ENCODE measurements around the gene INAFM2. TPM values are rescaled to one million over a fixed set of nuclear protein-coding genes. Genes with fewer than 3 reads are reported as not detected.

Gene INAFM2
- total RNA-seq, 1 experiment from 2014 or later, result 8.8 TPM

- Histone ChIP-seq H3K9me3 (ENCODE audit: control insufficient read depth in 1 of 2, insufficient read depth in 1 of 2, low read depth in 1 of 2, low read length in 2 of 2) (no peaks in the 10 kb centered on the region), H3K9me2 (ENCODE audit: insufficient read depth) (no peaks in the 10 kb centered on the region), H3K27ac (ENCODE audit: low read depth, low read length) (no peak overlapping the region), H3K4me1 (ENCODE audit: control insufficient read depth in 1 of 2, insufficient read depth in 2 of 2, low read length in 2 of 2) (peaks cover 2 to 11% of the 10 kb centered on the region in 2 experiments; a peak in 1 of 4 replicates), H2AFZ (ENCODE audit: low read depth, low read length, poor library complexity, severe bottlenecking) (no peak overlapping the region), H3K9ac (ENCODE audit: low read length) (no peak overlapping the region), H4K20me1 (ENCODE audit: insufficient read depth) (no peaks in the 10 kb centered on the region), H3K36me3 (ENCODE audit: control insufficient read depth in 1 of 2, insufficient read depth in 2 of 2, low read length in 2 of 2) (no peaks in the 10 kb centered on the region), H3K27me3 (ENCODE audit: insufficient read depth, low read length) (no peaks in the 10 kb centered on the region), H3K4me2 (ENCODE audit: low read length) (no peak overlapping the region), H3K4me3 (replicated peaks in 1 of 2; ENCODE audit: low read depth in 1 of 2, low read length in 2 of 2) (no peak overlapping the region), H3K79me2 (ENCODE audit: insufficient read depth, low read length) (no peaks in the 10 kb centered on the region)
- intact Hi-C loops (cut with micrococcal nuclease), result no loop called here
- CTCF ChIA-PET, result interaction anchor here (1.5 kb wide), 1 partner anchor 14 kb away, joined by 3 read pairs; no protein-coding TSS in a partner anchor
- BruUV-seq (replicated peaks), result no TSS peak
- no peak for TF ChIP-seq MAX (IDR thresholded peaks at IDR 0.05)
- no peak for TF ChIP-seq JUND (IDR thresholded peaks at IDR 0.05)
- POLR2A ChIA-PET, result no interaction called here
- DNase-seq (ENCODE audit: low read depth, low spot score) (no peak), ATAC-seq (no peak)
- RAD21 ChIA-PET (ENCODE audit: low non-redundant PET in 1 of 2, low total read pairs in 2 of 2, uncharacterized antibody in 2 of 2, unreplicated experiment in 2 of 2), result no interaction called here
These were observed 19.9 kb upstream of the INAFM2 start for GRCh38 chr15:40303576-40303975.

- Histone ChIP-seq H3K4me1 (ENCODE audit: control insufficient read depth in 1 of 2, insufficient read depth in 2 of 2, low read length in 2 of 2) (peaks cover 2 to 14% of the 10 kb centered on the region in 2 experiments; a peak in 1 of 4 replicates), H3K27ac (ENCODE audit: low read depth, low read length) (no peak overlapping the region), H3K9ac (ENCODE audit: low read length) (no peak overlapping the region), H3K9me2 (ENCODE audit: insufficient read depth) (no peaks in the 10 kb centered on the region), H3K36me3 (ENCODE audit: control insufficient read depth in 1 of 2, insufficient read depth in 2 of 2, low read length in 2 of 2) (no peaks in the 10 kb centered on the region), H3K4me3 (replicated peaks in 1 of 2; ENCODE audit: low read depth in 1 of 2, low read length in 2 of 2) (no peak overlapping the region), H3K9me3 (ENCODE audit: control insufficient read depth in 1 of 2, insufficient read depth in 1 of 2, low read depth in 1 of 2, low read length in 2 of 2) (no peaks in the 10 kb centered on the region), H3K27me3 (ENCODE audit: insufficient read depth, low read length) (no peaks in the 10 kb centered on the region), H2AFZ (ENCODE audit: low read depth, low read length, poor library complexity, severe bottlenecking) (no peak overlapping the region), H4K20me1 (ENCODE audit: insufficient read depth) (no peaks in the 10 kb centered on the region), H3K4me2 (ENCODE audit: low read length) (no peak overlapping the region), H3K79me2 (ENCODE audit: insufficient read depth, low read length) (no peaks in the 10 kb centered on the region)
- intact Hi-C loops (cut with micrococcal nuclease), result no loop called here
- ChIA-PET RAD21 (ENCODE audit: low non-redundant PET in 1 of 2, low total read pairs in 2 of 2, uncharacterized antibody in 2 of 2, unreplicated experiment in 2 of 2) (interaction anchor here in 1 of 2 experiments (0.7 kb wide), 1 partner anchor 11 kb away, joined by 3 read pairs; no protein-coding TSS in a partner anchor), POLR2A (no interaction called here), CTCF (interaction anchor here (1.0 kb wide), 1 partner anchor 26 kb away, joined by 5 read pairs; no protein-coding TSS in a partner anchor)
- no TSS peak for BruUV-seq (replicated peaks)
- ATAC-seq (no peak), DNase-seq (ENCODE audit: low read depth, low spot score) (no peak)
- no peak for TF ChIP-seq CTCF (IDR thresholded peaks at IDR 0.05 in 2 of 3, conservative IDR thresholded peaks at IDR 0.05 in 1 of 3; ENCODE audit: borderline replicate concordance in 1 of 3, insufficient read depth in 1 of 3, low read depth in 2 of 3, low read length in 2 of 3)
- no peak for TF ChIP-seq SIN3A (IDR thresholded peaks at IDR 0.05; ENCODE audit: low read depth)
- TF ChIP-seq ZFX (IDR thresholded peaks at IDR 0.05), result no peak
- TF ChIP-seq YY1 (IDR thresholded peaks at IDR 0.05; ENCODE audit: extremely low read depth, insufficient replicate concordance, low read depth, low read length), result no peak
- no peak for TF ChIP-seq ATF3 (IDR thresholded peaks at IDR 0.05)
- no peak for TF ChIP-seq REST (IDR thresholded peaks at IDR 0.05; ENCODE audit: low read depth)
- TF ChIP-seq CEBPB (IDR thresholded peaks at IDR 0.05; ENCODE audit: low read depth), result no peak
- no peak for TF ChIP-seq MAX (IDR thresholded peaks at IDR 0.05)
- TF ChIP-seq SRF (IDR thresholded peaks at IDR 0.05; ENCODE audit: low read depth), result no peak
- no peak for TF ChIP-seq FOSL1 (IDR thresholded peaks at IDR 0.05; ENCODE audit: low read depth)
- TF ChIP-seq RAD21 (IDR thresholded peaks at IDR 0.05; ENCODE audit: low read depth), result no peak
- TF ChIP-seq SP1 (IDR thresholded peaks at IDR 0.05; ENCODE audit: low read depth), result no peak
- TF ChIP-seq EGR1 (IDR thresholded peaks at IDR 0.05; ENCODE audit: low read depth), result no peak
- no peak for TF ChIP-seq POLR2AphosphoS5 (IDR thresholded peaks at IDR 0.05; ENCODE audit: low read depth, low read length)
- TF ChIP-seq ELF1 (IDR thresholded peaks at IDR 0.05; ENCODE audit: borderline replicate concordance, low read depth), result no peak
These were observed 18.2 kb upstream of the INAFM2 start for GRCh38 chr15:40305281-40305680.

Data from HCT116 (cell line).